Measurements from ENCODE around the gene C16orf82.

Gene C16orf82

GRCh38 chr16:27103954-27104353 lies 37.2 kb downstream of the C16orf82 start:
- no peak for DNase-seq (ENCODE audit: low read depth)
- H3K4me3 ChIP-seq (ENCODE audit: low read depth, low read length), result no peak overlapping the region
- TF ChIP-seq, protein P1, sequence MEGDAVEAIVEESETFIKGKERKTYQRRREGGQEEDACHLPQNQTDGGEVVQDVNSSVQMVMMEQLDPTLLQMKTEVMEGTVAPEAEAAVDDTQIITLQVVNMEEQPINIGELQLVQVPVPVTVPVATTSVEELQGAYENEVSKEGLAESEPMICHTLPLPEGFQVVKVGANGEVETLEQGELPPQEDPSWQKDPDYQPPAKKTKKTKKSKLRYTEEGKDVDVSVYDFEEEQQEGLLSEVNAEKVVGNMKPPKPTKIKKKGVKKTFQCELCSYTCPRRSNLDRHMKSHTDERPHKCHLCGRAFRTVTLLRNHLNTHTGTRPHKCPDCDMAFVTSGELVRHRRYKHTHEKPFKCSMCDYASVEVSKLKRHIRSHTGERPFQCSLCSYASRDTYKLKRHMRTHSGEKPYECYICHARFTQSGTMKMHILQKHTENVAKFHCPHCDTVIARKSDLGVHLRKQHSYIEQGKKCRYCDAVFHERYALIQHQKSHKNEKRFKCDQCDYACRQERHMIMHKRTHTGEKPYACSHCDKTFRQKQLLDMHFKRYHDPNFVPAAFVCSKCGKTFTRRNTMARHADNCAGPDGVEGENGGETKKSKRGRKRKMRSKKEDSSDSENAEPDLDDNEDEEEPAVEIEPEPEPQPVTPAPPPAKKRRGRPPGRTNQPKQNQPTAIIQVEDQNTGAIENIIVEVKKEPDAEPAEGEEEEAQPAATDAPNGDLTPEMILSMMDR (IDR thresholded peaks at IDR 0.05; ENCODE audit: control insufficient read depth, extremely low read depth, insufficient read depth), result no peak

DNA sequence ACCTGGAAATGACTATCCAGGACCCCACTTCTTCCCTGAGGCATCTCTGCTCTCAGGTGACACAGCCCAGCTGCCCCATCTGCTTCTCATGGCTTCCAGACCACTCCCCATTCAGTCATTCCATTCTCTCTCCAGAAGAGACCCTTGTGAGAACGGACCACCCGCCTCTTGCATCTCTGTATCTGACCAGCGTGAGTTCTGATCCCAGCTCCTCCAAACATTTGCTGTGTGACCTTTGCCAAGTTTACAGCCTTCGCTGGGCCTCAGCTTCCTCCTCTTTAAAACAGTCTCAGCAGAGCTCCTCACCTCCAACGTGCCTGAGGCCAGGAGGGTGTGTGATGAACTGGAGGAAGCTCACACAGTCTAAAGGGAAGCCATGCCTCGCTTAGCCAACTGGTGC lies 39.6 kb downstream of the C16orf82 start:
- no peak for DNase-seq (ENCODE audit: low read depth)
- no peak overlapping the region for H3K4me3 ChIP-seq (ENCODE audit: low read depth, low read length)
- TF ChIP-seq, protein P1 (IDR thresholded peaks at IDR 0.05; ENCODE audit: control insufficient read depth, extremely low read depth, insufficient read depth), result no peak

GRCh38 chr16:27107185-27107592 lies 40.5 kb downstream of the C16orf82 start:
- no peak overlapping the region for H3K4me3 ChIP-seq (ENCODE audit: low read depth, low read length)
- TF ChIP-seq, protein P1 (IDR thresholded peaks at IDR 0.05; ENCODE audit: control insufficient read depth, extremely low read depth, insufficient read depth), result no peak
- DNase-seq (ENCODE audit: low read depth), result no peak

DNA sequence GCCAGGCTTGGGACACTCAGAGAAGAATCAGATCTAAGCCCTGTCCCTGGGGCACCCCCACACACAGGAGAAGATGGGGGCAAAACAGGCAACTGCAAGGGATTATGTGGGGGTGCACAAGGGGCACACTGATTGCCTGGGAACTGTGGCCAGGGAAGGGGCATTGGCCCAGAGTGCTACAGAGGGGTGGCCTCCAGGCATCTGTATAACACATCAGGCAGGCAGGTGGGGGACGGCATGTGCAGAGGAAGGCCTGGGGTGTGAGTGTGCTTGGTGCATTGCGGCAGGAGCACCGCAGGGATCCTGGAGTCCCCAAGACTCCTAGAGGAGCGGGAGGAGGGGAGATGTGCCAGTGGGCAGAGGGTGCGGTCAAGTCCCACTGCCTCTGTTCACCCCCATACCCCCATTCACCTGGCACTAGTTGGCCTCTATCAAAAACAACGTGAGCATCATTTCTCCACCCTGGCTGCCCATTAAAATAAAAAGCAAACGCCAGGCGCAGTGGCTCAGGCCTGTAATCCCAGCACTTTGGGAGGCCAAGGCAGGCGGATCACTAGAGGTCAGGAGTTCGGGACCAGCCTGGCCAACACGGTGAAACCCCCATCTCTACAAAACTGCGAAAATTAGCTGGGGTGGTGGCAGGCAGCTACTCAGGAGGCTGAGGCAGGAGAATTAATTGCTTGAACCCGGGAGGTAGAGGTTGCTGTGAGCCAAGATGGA lies 41.5 kb downstream of the C16orf82 start:
- H3K4me3 ChIP-seq (ENCODE audit: low read depth, low read length), result no peak overlapping the region
- no peak for DNase-seq (ENCODE audit: low read depth)
- TF ChIP-seq, protein P1 (IDR thresholded peaks at IDR 0.05; ENCODE audit: control insufficient read depth, extremely low read depth, insufficient read depth), result no peak

DNA sequence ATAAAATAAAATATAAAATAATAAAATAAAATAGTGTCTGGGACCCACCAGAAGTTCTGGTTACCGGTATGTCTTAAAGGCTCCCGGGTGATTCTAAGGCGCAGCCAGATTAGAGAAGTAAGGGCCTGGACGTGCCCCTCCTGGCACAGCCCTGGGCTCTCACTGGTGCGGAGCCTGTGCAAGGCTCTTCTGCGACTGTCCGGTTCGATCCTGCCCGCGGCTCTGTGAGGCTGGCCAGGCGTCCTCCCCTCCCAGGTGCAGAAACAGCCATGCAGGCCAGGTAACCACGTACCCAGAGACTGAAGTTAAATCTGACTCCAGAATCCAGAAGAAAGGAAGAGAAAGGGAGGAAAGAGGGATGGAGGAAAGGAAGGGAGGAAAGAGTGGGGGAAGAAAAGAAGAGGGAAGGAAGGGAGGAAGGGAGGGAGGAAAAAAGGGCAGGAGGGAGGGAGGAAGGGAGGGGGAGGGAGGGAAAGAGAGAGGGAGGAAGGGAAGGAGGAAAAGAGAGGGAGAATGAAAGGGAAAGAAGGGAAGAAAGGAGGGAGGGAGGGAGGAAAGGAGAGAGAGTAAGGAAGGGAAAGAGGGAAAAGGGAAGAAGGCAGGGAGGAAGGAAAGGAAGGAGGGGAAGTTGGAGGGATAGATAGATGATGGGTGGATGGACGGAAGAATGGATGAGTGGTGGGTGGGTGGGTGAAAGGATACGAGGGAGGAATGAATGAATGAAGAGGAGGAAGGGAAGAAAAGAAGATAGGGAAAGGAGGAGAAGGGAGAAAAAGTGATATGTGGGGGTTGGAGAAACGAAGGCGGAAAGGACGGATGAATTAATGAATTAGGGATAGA lies 42.3 kb downstream of the C16orf82 start:
- DNase-seq (ENCODE audit: low read depth), result no peak
- TF ChIP-seq, protein P1 (IDR thresholded peaks at IDR 0.05; ENCODE audit: control insufficient read depth, extremely low read depth, insufficient read depth), result no peak
- no peak overlapping the region for H3K4me3 ChIP-seq (ENCODE audit: low read depth, low read length)

GRCh38 chr16:27109666-27110523 lies 43.2 kb downstream of the C16orf82 start:
- TF ChIP-seq, protein P1 (IDR thresholded peaks at IDR 0.05; ENCODE audit: control insufficient read depth, extremely low read depth, insufficient read depth), result peak; percentile 92
- DNase-seq (ENCODE audit: low read depth), result no peak
- H3K4me3 ChIP-seq (ENCODE audit: low read depth, low read length), result peak overlapping the region; percentile 21
